DOHH2 (cell line): ENCODE results near the gene CAPN14.
A peak's percentile ranks its signal among the peaks of the same experiment; 100 is the strongest.

Source experiments
- H3F3A ChIP-seq: fragments of 200-600 bp; sonication (generic), shearing (Covaris generic); 2 replicates; pipeline ENCODE4 v1.6.0; 2016; ENCODE audit warnings: antibody characterized with exemption, mild to moderate bottlenecking; ENCODE audit not compliant: control insufficient read depth, insufficient read depth
- H3K27ac ChIP-seq: fragments of 200-600 bp; sonication (generic); 2 replicates; pipeline ENCODE4 v1.5.1; 2014; ENCODE audit warnings: low read depth, mild to moderate bottlenecking, low read length, moderate library complexity
- H3K27me3 ChIP-seq: fragments of 200-600 bp; sonication (generic); 2 replicates; pipeline ENCODE4 v1.6.1; 2014; ENCODE audit warnings: mild to moderate bottlenecking, low read length, mixed read lengths; ENCODE audit not compliant: control insufficient read depth
- H3K36me3 ChIP-seq: fragments of 200-600 bp; sonication (generic); 2 replicates; pipeline ENCODE4 v1.6.1; 2014; ENCODE audit warnings: mild to moderate bottlenecking, low read length, moderate library complexity, mixed read lengths; ENCODE audit not compliant: control insufficient read depth
- H3K4me1 ChIP-seq: fragments of 200-600 bp; sonication (generic); 2 replicates; pipeline ENCODE4 v1.6.1; 2014; ENCODE audit warnings: mild to moderate bottlenecking, low read length, mixed read lengths; ENCODE audit not compliant: control insufficient read depth
- H3K4me2 ChIP-seq: fragments of 200-600 bp; sonication (generic); 2 replicates; pipeline ENCODE4 v1.6.0; 2014; ENCODE audit warnings: mild to moderate bottlenecking, low read length, moderate library complexity
- H3K4me3 ChIP-seq: fragments of 200-600 bp; sonication (generic); 2 replicates; pipeline ENCODE4 v1.5.1; 2014; ENCODE audit warnings: mild to moderate bottlenecking, low read length, mixed read lengths
- H3K79me2 ChIP-seq: fragments of 200-600 bp; sonication (generic); 2 replicates; pipeline ENCODE4 v1.6.1; 2014; ENCODE audit warnings: mild to moderate bottlenecking, low read length, mixed read lengths; ENCODE audit not compliant: control insufficient read depth
- H3K9me2 ChIP-seq: fragments of 200-600 bp; sonication (generic); replicated peaks from 2 replicates; pipeline ENCODE4 v1.6.1; 2014; ENCODE audit warnings: mild to moderate bottlenecking, low read length, mixed read lengths; ENCODE audit not compliant: control insufficient read depth
- H3K9me3 ChIP-seq: fragments of 200-600 bp; sonication (generic); 2 replicates; pipeline ENCODE4 v1.6.1; 2014; ENCODE audit warnings: antibody characterized with exemption, low read length, mixed read lengths; ENCODE audit not compliant: control insufficient read depth, insufficient read depth
- H4K20me1 ChIP-seq: fragments of 200-600 bp; sonication (generic); 2 replicates; pipeline ENCODE4 v1.6.0; 2014; ENCODE audit warnings: low read depth, mild to moderate bottlenecking, antibody characterized with exemption, low read length, moderate library complexity; ENCODE audit not compliant: control insufficient read depth, insufficient read depth
- EZH2phosphoT487 ChIP-seq: fragments of 200-600 bp; sonication (generic); IDR thresholded peaks from 2 replicates; pipeline ENCODE4 v1.6.1; 2017; ENCODE audit warnings: borderline replicate concordance, mild to moderate bottlenecking, antibody characterized with exemption, low read length, moderate library complexity, mixed read lengths
- TF ChIP-seq, protein P1 (sequence below): fragments of 200-600 bp; sonication (generic); IDR thresholded peaks from one replicate; pipeline ENCODE4 v1.5.1; 2014; ENCODE audit warnings: antibody characterized with exemption, mild to moderate bottlenecking, low read depth, low read length; ENCODE audit not compliant: poor library complexity, severe bottlenecking

The CAPN14 gene

DNA sequence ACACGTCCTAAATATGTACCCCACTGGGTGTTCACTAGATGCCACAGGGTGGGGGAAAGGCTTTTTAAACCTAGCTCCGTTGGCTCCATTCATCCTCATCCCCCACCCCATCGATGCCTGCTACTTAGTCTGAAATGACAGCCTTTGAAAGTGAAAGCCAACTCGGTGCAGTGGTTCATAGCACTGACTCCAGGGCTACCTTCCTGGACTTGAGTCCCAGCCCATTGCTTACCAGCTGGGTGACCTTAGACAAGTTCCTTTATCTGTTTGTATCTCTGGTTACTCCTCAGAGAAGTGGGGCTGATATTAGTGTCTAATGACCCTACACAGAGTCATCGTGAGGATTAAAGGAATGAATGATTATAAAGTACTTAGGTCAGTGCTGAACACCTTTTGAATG lies 41.0 kb upstream of the CAPN14 start:
- H3K27ac ChIP-seq, result no peak overlapping the region
- H3K9me3 ChIP-seq, result no peaks in the 10 kb centered on the region
- H3K4me2 ChIP-seq, result no peak overlapping the region
- H3K27me3 ChIP-seq, result 0 out of 2 replicates have a peak, but pooled peaks cover 3% of the 10 kb centered on the region
- peaks cover 4% of the 10 kb centered on the region; the same call in 1 of the 2 replicates for H3K36me3 ChIP-seq
- TF ChIP-seq EZH2phosphoT487, result no peak
- TF ChIP-seq, protein P1, sequence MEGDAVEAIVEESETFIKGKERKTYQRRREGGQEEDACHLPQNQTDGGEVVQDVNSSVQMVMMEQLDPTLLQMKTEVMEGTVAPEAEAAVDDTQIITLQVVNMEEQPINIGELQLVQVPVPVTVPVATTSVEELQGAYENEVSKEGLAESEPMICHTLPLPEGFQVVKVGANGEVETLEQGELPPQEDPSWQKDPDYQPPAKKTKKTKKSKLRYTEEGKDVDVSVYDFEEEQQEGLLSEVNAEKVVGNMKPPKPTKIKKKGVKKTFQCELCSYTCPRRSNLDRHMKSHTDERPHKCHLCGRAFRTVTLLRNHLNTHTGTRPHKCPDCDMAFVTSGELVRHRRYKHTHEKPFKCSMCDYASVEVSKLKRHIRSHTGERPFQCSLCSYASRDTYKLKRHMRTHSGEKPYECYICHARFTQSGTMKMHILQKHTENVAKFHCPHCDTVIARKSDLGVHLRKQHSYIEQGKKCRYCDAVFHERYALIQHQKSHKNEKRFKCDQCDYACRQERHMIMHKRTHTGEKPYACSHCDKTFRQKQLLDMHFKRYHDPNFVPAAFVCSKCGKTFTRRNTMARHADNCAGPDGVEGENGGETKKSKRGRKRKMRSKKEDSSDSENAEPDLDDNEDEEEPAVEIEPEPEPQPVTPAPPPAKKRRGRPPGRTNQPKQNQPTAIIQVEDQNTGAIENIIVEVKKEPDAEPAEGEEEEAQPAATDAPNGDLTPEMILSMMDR, result no peak
- no peaks in the 10 kb centered on the region for H3F3A ChIP-seq
- H3K79me2 ChIP-seq, result no peaks in the 10 kb centered on the region
- peaks cover 32% of the 10 kb centered on the region for H3K4me1 ChIP-seq
- no peaks in the 10 kb centered on the region for H4K20me1 ChIP-seq
- no peak overlapping the region for H3K4me3 ChIP-seq
- no peaks in the 10 kb centered on the region for H3K9me2 ChIP-seq

DNA sequence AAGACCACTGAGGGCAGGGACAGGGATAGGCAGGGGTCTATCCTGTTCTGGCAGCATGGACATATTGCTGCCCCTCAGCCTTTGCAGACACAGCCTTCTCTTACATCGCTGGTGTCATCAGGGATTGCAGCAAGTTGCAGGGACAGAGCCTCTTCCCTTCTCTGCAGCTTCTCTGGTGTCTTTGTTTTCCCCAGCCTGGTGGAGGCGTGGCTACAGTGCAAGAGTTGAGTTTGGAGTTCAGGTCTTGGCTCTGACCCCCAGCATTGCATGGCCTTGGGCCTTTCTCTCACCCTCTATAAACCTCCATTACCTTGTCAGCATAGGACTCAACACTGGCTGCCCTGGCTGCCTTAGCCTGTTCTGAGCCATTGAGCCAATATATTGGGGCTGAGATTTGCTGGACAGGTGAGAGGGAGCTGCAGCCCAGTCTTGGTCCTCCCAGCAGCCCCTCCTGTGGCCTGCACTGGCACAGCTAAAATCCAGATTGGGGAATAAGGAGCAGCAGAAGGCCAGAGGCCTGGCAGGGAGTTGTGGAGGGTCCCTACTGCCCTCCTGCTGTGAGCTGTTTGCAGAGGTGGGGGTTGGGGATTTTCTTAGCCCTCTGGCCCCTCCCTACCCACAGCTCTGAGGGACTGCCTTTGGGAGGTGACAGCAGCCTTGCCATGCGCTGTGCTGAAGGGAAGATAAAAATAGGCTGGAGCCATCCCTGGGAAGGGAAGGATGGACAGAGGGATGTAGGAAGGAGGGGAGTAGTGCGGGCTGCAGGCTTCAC lies 39.5 kb upstream of the CAPN14 start:
- Histone ChIP-seq H3K4me1 (peaks cover 42% of the 10 kb centered on the region), H3K9me3 (no peaks in the 10 kb centered on the region), H3K36me3 (peaks cover 4% of the 10 kb centered on the region; the same call in 1 of the 2 replicates), H3K79me2 (no peaks in the 10 kb centered on the region), H4K20me1 (no peaks in the 10 kb centered on the region), H3K4me3 (peak overlapping the region; percentile 20), H3K9me2 (no peaks in the 10 kb centered on the region), H3F3A (no peaks in the 10 kb centered on the region), H3K27me3 (0 out of 2 replicates have a peak, but pooled peaks cover 3% of the 10 kb centered on the region), H3K4me2 (peak overlapping the region; percentile 65), H3K27ac (no peak overlapping the region)
- TF ChIP-seq, protein P1, result no peak
- TF ChIP-seq EZH2phosphoT487, result no peak

DNA sequence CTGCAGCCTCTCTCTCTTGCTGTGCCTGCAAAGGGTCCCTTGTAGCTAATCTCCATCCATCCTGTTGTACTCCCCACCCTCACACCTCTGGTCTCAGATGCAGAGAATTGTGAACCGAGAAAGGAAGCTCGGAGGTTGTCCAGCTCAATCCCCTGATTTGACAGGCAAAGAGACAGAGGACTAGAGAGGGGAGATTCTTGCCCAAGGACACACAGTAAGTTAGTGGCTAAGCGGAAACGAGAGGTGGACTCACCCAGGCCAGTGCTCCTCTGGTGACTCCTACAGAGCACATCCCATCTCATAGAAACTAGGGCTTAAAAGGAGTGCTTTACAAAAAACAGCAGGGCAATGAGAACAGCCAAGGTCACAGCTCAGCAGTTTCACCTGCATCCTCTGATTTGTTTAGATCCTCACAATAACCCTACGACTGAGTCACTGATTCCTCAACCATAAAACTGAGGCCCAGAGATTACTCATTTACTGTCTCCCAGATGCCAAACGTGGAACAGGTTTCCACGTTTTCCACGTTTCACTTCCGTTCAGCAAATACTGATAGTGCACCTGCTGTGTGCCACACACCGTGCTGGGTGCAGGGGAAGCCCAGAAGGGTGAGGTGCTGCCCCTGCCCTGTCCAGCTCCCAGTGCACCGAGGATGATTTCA lies 38.7 kb upstream of the CAPN14 start:
- H3K27me3 ChIP-seq, result 0 out of 2 replicates have a peak, but pooled peaks cover 3% of the 10 kb centered on the region
- H3K36me3 ChIP-seq, result peaks cover 4% of the 10 kb centered on the region; the same call in 1 of the 2 replicates
- no peaks in the 10 kb centered on the region for H3K9me3 ChIP-seq
- H3F3A ChIP-seq, result no peaks in the 10 kb centered on the region
- no peaks in the 10 kb centered on the region for H3K9me2 ChIP-seq
- H3K27ac ChIP-seq, result no peak overlapping the region; the same call in 1 of the 2 replicates
- no peak for TF ChIP-seq EZH2phosphoT487
- TF ChIP-seq, protein P1, result no peak
- peak overlapping the region; percentile 20 for H3K4me3 ChIP-seq
- no peaks in the 10 kb centered on the region for H3K79me2 ChIP-seq
- no peaks in the 10 kb centered on the region for H4K20me1 ChIP-seq
- H3K4me1 ChIP-seq, result peaks cover 43% of the 10 kb centered on the region
- H3K4me2 ChIP-seq, result peak overlapping the region; percentile 65
